Left lung (tissue), 10 donors: ENCODE results near the gene PRKCQ. TPM values are rescaled to one million over a fixed set of nuclear protein-coding genes. Genes with fewer than 3 reads are reported as not detected.

Experiments used
- ATAC-seq: fragments of 200-7000 bp; cut with Tn5 transposase; one replicate; pipeline ENCODE4 v1.9.1; 2020; ENCODE audit warnings: moderate library complexity
- DNase-seq, 4 donors: peaks; one replicate each; pipeline ENCODE4 v3.0.0-alpha.2; 2013 to 2020
- H3K27ac ChIP-seq, 2 donors: fragments of 200-600 bp; sonication (generic) in 1 of 2; one replicate each; pipeline versions ENCODE4 v1.5.0 to v1.8.0; 2020 to 2021
- H3K27me3 ChIP-seq, 2 donors: fragments of 200-600 bp; sonication (generic) in 1 of 2; one replicate each; pipeline versions ENCODE4 v1.5.0 to v1.8.0; 2020 to 2021
- H3K36me3 ChIP-seq, 2 donors: fragments of 200-600 bp; sonication (generic) in 1 of 2; one replicate each; pipeline versions ENCODE4 v1.5.0 to v1.8.0; 2020 to 2021
- H3K4me1 ChIP-seq, 2 donors: fragments of 200-600 bp; one replicate each; pipeline ENCODE4 v1.8.0; 2021
- H3K4me3 ChIP-seq, 2 donors: fragments of 200-600 bp; sonication (generic) in 1 of 2; one replicate each; pipeline versions ENCODE4 v1.5.0 to v1.8.0; 2020 to 2021; ENCODE audit warnings: mild to moderate bottlenecking in 1 of 2
- H3K9me3 ChIP-seq, 2 donors: fragments of 200-600 bp; sonication (generic) in 1 of 2; one replicate each; pipeline versions ENCODE4 v1.5.0 to v1.8.0; 2020 to 2021
- intact Hi-C, 2 donors: fragments of 100-400 bp; cut with DNase I; formaldehyde crosslinking; loops; one replicate each; pipeline versions ENCODE4 v1.11.2 to v1.14.2; 2022
- polyA plus RNA-seq, 6 donors: library from polyadenylated mRNA; unstranded; fragments of 120-200 nt; gene quantifications; one replicate each; pipeline ENCODE4 v1.2.1, GENCODE V29; 2013; ENCODE audit not compliant: insufficient read length in 6 of 6
- total RNA-seq, 2 donors: library from RNA; stranded (reverse); fragmentation: NEBNext Ultra II Directional; extraction: Animal tissue kit (Norgen Biotek cat#: 25700); gene quantifications; one replicate each; pipeline ENCODE4 v1.2.1, GENCODE V29; 2021
- TF ChIP-seq, protein P1 (sequence below), 2 donors: fragments of 200-600 bp; sonication (generic) in 1 of 2; IDR thresholded peaks; one replicate each; pipeline versions ENCODE4 v1.5.0 to v1.8.0; 2021; ENCODE audit warnings: antibody characterized with exemption in 2 of 2
- donor health status: DM: no; HTN: yes; CAD: no.
- donor health status: DM: no; HTN: no; CAD: no.

PRKCQ gene
- total and polyA plus RNA-seq, 8 donors, result 5.5 to 7.3 (median 6.4) TPM

DNA sequence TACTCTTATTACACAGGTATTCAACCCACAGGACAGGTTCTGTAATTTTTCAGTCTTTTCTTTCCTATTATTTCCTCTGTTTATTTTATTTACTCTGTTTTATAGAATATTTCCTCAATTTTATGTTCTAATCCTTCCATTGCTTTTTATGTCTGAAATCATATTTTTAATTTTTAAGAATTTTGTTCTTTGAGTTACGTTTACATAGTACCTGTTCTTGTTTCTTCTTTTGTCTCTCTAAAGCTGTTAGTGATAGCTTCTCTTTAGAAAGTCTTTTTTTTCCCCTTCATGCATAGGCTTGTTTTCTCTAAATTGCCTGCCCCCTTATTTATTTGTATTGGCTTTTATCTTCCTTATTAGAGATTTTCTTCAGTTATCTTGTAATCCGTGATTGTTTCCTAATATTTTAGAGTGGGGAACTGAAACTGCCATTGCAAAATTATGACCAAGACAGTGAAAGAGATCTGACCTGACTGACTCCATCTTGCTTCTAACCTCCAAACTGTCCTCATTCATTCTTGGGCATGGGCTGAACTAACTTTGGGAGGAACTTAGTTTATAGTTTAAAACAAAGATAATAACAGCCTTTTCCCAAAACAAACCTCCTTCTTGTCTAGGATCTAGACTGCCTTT, 189.7 kb downstream of the PRKCQ start:
- Histone ChIP-seq H3K27ac (no peak overlapping the region), H3K36me3 (no peaks in the 10 kb centered on the region), H3K9me3 (peaks cover 0 to 25% of the 10 kb centered on the region in 2 donors), H3K4me3 (no peak overlapping the region), H3K4me1 (peaks cover 0 to 32% of the 10 kb centered on the region in 2 donors), H3K27me3 (no peaks in the 10 kb centered on the region)
- DNase-seq, result no peak
- intact Hi-C loops, result no loop called here
- TF ChIP-seq, protein P1, sequence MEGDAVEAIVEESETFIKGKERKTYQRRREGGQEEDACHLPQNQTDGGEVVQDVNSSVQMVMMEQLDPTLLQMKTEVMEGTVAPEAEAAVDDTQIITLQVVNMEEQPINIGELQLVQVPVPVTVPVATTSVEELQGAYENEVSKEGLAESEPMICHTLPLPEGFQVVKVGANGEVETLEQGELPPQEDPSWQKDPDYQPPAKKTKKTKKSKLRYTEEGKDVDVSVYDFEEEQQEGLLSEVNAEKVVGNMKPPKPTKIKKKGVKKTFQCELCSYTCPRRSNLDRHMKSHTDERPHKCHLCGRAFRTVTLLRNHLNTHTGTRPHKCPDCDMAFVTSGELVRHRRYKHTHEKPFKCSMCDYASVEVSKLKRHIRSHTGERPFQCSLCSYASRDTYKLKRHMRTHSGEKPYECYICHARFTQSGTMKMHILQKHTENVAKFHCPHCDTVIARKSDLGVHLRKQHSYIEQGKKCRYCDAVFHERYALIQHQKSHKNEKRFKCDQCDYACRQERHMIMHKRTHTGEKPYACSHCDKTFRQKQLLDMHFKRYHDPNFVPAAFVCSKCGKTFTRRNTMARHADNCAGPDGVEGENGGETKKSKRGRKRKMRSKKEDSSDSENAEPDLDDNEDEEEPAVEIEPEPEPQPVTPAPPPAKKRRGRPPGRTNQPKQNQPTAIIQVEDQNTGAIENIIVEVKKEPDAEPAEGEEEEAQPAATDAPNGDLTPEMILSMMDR (IDR thresholded peaks at IDR 0.05), result no peak
- no peak for ATAC-seq

DNA sequence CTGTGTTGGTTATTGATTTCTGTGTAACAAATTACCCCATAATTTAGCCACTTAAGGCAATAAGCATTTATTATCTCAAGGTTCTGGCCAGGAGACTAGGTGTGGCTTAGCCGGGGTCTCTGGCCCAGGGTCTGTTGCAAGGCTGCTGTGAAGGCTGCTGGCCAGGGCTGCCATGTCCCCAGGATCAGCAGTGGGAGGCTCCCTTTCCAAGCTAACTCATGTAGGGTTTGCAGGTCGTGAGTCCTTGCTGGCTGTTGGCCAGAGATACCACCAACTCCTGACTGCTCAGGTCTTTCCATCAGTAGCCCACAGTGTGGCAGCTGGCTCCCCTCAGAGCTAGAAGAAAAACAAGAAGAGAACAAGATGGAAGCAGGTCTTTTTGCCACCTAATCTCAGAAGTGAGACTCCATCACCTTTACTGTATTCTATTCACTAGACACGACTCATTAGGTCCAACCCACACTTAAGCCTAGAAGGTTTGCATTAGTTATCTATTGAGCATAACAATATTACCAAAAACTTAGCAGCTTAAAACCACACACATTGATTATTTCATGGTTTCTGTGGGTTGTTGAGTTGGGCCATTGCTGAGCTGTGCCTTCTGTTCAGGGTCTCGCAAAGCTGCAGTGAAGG, 191.7 kb downstream of the PRKCQ start:
- peaks cover 0 to 38% of the 10 kb centered on the region in 2 donors for H3K4me1 ChIP-seq
- H3K9me3 ChIP-seq, result peaks cover 0 to 25% of the 10 kb centered on the region in 2 donors
- no peak overlapping the region for H3K4me3 ChIP-seq
- H3K27me3 ChIP-seq, result no peaks in the 10 kb centered on the region
- DNase-seq, result no peak
- ATAC-seq, result no peak
- no peaks in the 10 kb centered on the region for H3K36me3 ChIP-seq
- intact Hi-C loops, result no loop called here
- H3K27ac ChIP-seq, result no peak overlapping the region
- TF ChIP-seq, protein P1 (IDR thresholded peaks at IDR 0.05), result no peak

DNA sequence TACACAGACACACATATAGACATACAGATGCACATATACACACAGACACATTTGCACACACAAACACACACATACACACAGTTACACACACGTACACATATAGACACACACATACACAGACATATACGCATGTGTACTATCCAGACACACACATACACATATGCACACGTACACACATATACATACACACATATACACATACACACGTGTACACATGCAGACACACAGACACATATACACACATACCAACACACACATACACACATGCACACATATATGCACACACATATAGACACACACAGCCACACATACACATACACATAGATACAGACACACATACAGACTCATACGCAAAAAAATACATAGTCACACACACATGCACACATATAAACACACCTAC, 193.1 kb downstream of the PRKCQ start:
- TF ChIP-seq, protein P1 (IDR thresholded peaks at IDR 0.05), result no peak
- Histone ChIP-seq H3K27ac (no peak overlapping the region), H3K9me3 (peaks cover 0 to 25% of the 10 kb centered on the region in 2 donors), H3K4me3 (no peak overlapping the region), H3K4me1 (peaks cover 7 to 51% of the 10 kb centered on the region in 2 donors), H3K36me3 (no peaks in the 10 kb centered on the region), H3K27me3 (no peaks in the 10 kb centered on the region)
- no peak for ATAC-seq
- no peak for DNase-seq
- intact Hi-C loops, result no loop called here

DNA sequence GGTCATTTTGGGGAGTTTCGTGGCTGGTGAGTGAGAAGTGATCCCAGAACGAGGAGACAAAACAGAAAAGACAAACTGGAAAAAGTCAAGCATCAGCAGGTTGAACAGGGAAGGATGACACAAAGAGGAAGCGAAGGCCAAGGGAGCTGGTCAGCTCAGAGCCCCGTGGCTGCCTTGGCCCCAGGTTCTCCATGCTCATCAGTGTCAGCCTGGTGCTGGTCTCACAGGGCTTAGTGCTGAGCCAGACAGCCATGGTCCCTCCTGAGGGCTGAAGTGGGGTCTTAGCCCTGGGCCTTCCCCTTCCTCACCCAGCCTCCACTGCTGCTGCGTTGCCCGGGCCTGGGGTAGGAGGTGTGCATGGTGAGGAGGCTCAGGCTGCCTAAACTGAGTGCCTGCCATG, 193.7 kb downstream of the PRKCQ start:
- TF ChIP-seq, protein P1 (IDR thresholded peaks at IDR 0.05), result no peak
- H3K4me1 ChIP-seq, result peaks cover 7 to 49% of the 10 kb centered on the region in 2 donors
- peak overlapping the region in 1 of 2 donors; percentile 57 for H3K27ac ChIP-seq
- DNase-seq (peak in 2 of 4 donors; percentile 46 to 84), ATAC-seq (peak; percentile 9)
- intact Hi-C loops, result no loop called here
- no peaks in the 10 kb centered on the region for H3K36me3 ChIP-seq
- no peaks in the 10 kb centered on the region for H3K27me3 ChIP-seq
- H3K9me3 ChIP-seq, result peaks cover 0 to 25% of the 10 kb centered on the region in 2 donors
- H3K4me3 ChIP-seq, result no peak overlapping the region

DNA sequence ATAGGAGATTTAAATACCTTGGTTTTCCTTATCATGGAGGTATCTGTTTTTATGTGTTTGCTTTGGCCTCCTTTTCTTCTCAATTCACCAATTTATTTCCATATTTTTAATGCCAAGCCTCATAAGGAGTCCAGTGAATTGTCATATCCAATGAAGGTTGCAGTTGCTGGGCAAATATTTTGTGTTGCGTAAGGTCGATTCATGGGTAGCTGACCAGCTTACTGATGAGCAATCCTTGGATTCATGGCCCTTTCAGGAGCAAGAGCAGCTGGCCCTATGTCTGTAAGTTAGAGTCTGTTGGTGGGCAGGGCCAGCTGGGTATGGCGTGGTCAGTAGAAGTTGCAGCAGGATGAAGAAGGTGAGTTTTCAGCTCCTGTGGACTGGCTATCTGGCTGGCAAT, 194.4 kb downstream of the PRKCQ start:
- H3K4me3 ChIP-seq, result no peak overlapping the region
- ATAC-seq (no peak), DNase-seq (no peak)
- intact Hi-C loops, result no loop called here
- H3K4me1 ChIP-seq, result peaks cover 7 to 44% of the 10 kb centered on the region in 2 donors
- TF ChIP-seq, protein P1 (IDR thresholded peaks at IDR 0.05), result no peak
- H3K27me3 ChIP-seq, result no peaks in the 10 kb centered on the region
- H3K36me3 ChIP-seq, result no peaks in the 10 kb centered on the region
- peaks cover 0 to 28% of the 10 kb centered on the region in 2 donors for H3K9me3 ChIP-seq
- peak overlapping the region in 1 of 2 donors; percentile 57 for H3K27ac ChIP-seq
